GM23338 (cell line): ENCODE results near the gene ACBD3. TPM values are rescaled to one million over a fixed set of nuclear protein-coding genes. Genes with fewer than 3 reads are reported as not detected.

Source experiments
- ATAC-seq: fragments of 200-7000 bp; cut with Tn5 transposase; 3 replicates; pipeline ENCODE4 v1.9.1; 2020
- DNase-seq: peaks from one replicate; pipeline ENCODE4 v3.0.0-alpha.2; 2015; ENCODE audit warnings: low spot score
- H2AFZ ChIP-seq: fragments of 200-600 bp; sonication (generic); 2 replicates; pipeline ENCODE4 v1.8.0; 2016; ENCODE audit warnings: antibody characterized with exemption, mild to moderate bottlenecking, moderate library complexity
- H3F3A ChIP-seq: fragments of 200-600 bp; sonication (generic); replicated peaks from 2 replicates; pipeline ENCODE4 v1.8.0; 2017; ENCODE audit warnings: antibody characterized with exemption, mixed run types, low read depth
- H3K27ac ChIP-seq: fragments of 200-600 bp; sonication (generic); 2 replicates; pipeline ENCODE4 v1.6.1; 2016; ENCODE audit warnings: low read depth
- H3K27me3 ChIP-seq: fragments of 200-600 bp; sonication (generic); 2 replicates; pipeline ENCODE4 v1.8.0; 2016; ENCODE audit warnings: mild to moderate bottlenecking, mixed run types, moderate library complexity; ENCODE audit not compliant: insufficient read depth
- H3K36me3 ChIP-seq: fragments of 200-600 bp; sonication (generic); 2 replicates; pipeline ENCODE4 v1.8.0; 2016; ENCODE audit warnings: mild to moderate bottlenecking; ENCODE audit not compliant: insufficient read depth
- H3K4me1 ChIP-seq: fragments of 200-600 bp; sonication (generic); 2 replicates; pipeline ENCODE4 v1.8.0; 2016; ENCODE audit warnings: mild to moderate bottlenecking, moderate library complexity; ENCODE audit not compliant: insufficient read depth
- H3K4me2 ChIP-seq: fragments of 200-600 bp; sonication (generic); 2 replicates; pipeline ENCODE4 v1.7.1; 2017; ENCODE audit warnings: mixed run types
- H3K4me3 ChIP-seq: fragments of 200-600 bp; sonication (generic); 2 replicates; pipeline ENCODE4 v1.6.1; 2016; ENCODE audit warnings: mixed run types
- H3K79me2 ChIP-seq: fragments of 200-600 bp; sonication (generic); replicated peaks from 2 replicates; pipeline ENCODE4 v1.8.0; 2017; ENCODE audit warnings: mild to moderate bottlenecking; ENCODE audit not compliant: insufficient read depth
- H3K9me2 ChIP-seq: fragments of 200-600 bp; sonication (generic); 2 replicates; pipeline ENCODE4 v1.8.0; 2017; ENCODE audit not compliant: insufficient read depth
- H4K20me1 ChIP-seq: fragments of 200-600 bp; sonication (generic); replicated peaks from 2 replicates; pipeline ENCODE4 v1.8.0; 2017; ENCODE audit warnings: mild to moderate bottlenecking; ENCODE audit not compliant: insufficient read depth
- H3K27ac Mint-ChIP-seq: 2 replicates; pipeline ENCODE4 v1.8.0; 2020; ENCODE audit warnings: inconsistent platforms, mild to moderate bottlenecking, moderate library complexity, mixed read lengths
- H3K27me3 Mint-ChIP-seq: 3 replicates; pipeline ENCODE4 v1.8.0; 2022; ENCODE audit warnings: low read depth, mild to moderate bottlenecking, moderate library complexity, mixed read lengths, inconsistent platforms; ENCODE audit not compliant: insufficient read depth, poor library complexity
- H3K36me3 Mint-ChIP-seq: 3 replicates; pipeline ENCODE4 v1.8.0; 2021; ENCODE audit warnings: low read depth, mild to moderate bottlenecking, inconsistent platforms, moderate library complexity, mixed read lengths
- H3K4me1 Mint-ChIP-seq: 3 replicates; pipeline ENCODE4 v1.8.0; 2020; ENCODE audit warnings: mild to moderate bottlenecking, inconsistent platforms, mixed read lengths
- H3K4me3 Mint-ChIP-seq: 3 replicates; pipeline ENCODE4 v1.8.0; 2021; ENCODE audit warnings: moderate library complexity, mild to moderate bottlenecking, inconsistent platforms, mixed read lengths
- H3K9me3 Mint-ChIP-seq: 3 replicates; pipeline ENCODE4 v1.8.0; 2020; ENCODE audit warnings: moderate library complexity, mild to moderate bottlenecking, inconsistent platforms, mixed read lengths
- CREB1 ChIP-seq: fragments of 250-450 bp; sonication (Bioruptor Pico); IDR thresholded peaks from 2 replicates; pipeline ENCODE4 v1.5.0; 2020; ENCODE audit warnings: low read depth, mild to moderate bottlenecking, moderate library complexity
- JUNB ChIP-seq: IDR thresholded peaks from one replicate; pipeline ENCODE4 v1.6.1; 2016; ENCODE audit warnings: antibody characterized with exemption; ENCODE audit not compliant: unreplicated experiment
- NANOG ChIP-seq: IDR thresholded peaks from 2 replicates; pipeline ENCODE4 v1.6.1; 2016; ENCODE audit warnings: antibody characterized with exemption, borderline replicate concordance
- POLR2AphosphoS5 ChIP-seq: IDR thresholded peaks from 2 replicates; pipeline ENCODE4 v1.6.1; 2016; ENCODE audit warnings: antibody characterized with exemption, low read depth
- STAT1 ChIP-seq: IDR thresholded peaks from one replicate; pipeline ENCODE4 v1.6.1; 2016; ENCODE audit warnings: antibody characterized with exemption; ENCODE audit not compliant: unreplicated experiment
- ZNF114 ChIP-seq: fragments of 250-450 bp; sonication (Bioruptor Pico); IDR thresholded peaks from 2 replicates; pipeline ENCODE4 v1.5.0; 2020; ENCODE audit warnings: mild to moderate bottlenecking, moderate library complexity
- ZNF331 ChIP-seq: fragments of 250-450 bp; sonication (Bioruptor Pico); IDR thresholded peaks from 2 replicates; pipeline ENCODE4 v1.5.0; 2020; ENCODE audit warnings: low read depth, mild to moderate bottlenecking, moderate library complexity
- polyA plus RNA-seq: library from polyadenylated mRNA; unstranded; fragments of >200 nt; fragmentation: Nextera tagmentation; extraction: Ambion mirVana; gene quantifications from 2 replicates; pipeline ENCODE4 v1.2.1, GENCODE V29; 2016
- total RNA-seq: library from RNA; depleted of rRNA; stranded (reverse); fragments of >200 nt; shearing (Covaris generic); gene quantifications from 2 replicates; pipeline ENCODE4 v1.2.3, GENCODE V29; 2014
- TF ChIP-seq, protein P1 (sequence below): IDR thresholded peaks from 2 replicates; pipeline ENCODE4 v1.6.1; 2016; ENCODE audit warnings: antibody characterized with exemption
- TF ChIP-seq, protein P2 (sequence below): fragments of 250-450 bp; sonication (Bioruptor Pico); IDR thresholded peaks from 2 replicates; pipeline ENCODE4 v1.5.0; 2020; ENCODE audit warnings: mild to moderate bottlenecking, moderate library complexity

ACBD3 gene
- total and polyA plus RNA-seq, 2 experiments from 2014 or later, result 17.1 to 36.2 TPM

DNA sequence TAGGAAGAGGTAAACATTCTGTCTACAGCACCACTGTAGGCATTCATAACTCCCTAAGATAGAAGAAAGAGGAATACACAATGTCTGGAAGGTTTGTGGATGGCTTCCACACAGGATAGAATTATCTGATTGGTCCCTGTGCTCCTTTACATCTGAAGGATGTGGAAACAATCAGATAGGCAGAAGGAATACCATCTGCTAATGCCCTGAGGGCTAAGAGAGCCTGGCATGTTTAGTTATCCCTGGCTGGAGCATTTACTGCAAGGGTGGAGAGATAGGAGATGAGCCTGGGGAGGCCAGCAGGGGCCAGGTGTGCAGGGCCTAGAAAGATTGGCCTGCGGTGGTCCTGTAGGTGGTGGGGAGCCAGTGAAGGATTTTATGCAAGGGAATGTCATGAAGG is 8.6 kb upstream of the ACBD3 start:
- Mint-ChIP-seq H3K4me1 (no peaks in the 10 kb centered on the region), H3K4me3 (no peak overlapping the region), H3K27me3 (peaks cover 4% of the 10 kb centered on the region), H3K36me3 (no peaks in the 10 kb centered on the region), H3K9me3 (no peaks in the 10 kb centered on the region), H3K27ac (no peak overlapping the region)
- DNase-seq (no peak), ATAC-seq (no peak)
- no peak overlapping the region for H3K4me2 ChIP-seq
- no peak overlapping the region for H3K4me3 ChIP-seq
- H3F3A ChIP-seq, result 0 out of 2 replicates have a peak, but pooled peaks cover 3% of the 10 kb centered on the region
- H3K79me2 ChIP-seq, result no peaks in the 10 kb centered on the region
- no peaks in the 10 kb centered on the region for H4K20me1 ChIP-seq
- TF ChIP-seq, protein P1, sequence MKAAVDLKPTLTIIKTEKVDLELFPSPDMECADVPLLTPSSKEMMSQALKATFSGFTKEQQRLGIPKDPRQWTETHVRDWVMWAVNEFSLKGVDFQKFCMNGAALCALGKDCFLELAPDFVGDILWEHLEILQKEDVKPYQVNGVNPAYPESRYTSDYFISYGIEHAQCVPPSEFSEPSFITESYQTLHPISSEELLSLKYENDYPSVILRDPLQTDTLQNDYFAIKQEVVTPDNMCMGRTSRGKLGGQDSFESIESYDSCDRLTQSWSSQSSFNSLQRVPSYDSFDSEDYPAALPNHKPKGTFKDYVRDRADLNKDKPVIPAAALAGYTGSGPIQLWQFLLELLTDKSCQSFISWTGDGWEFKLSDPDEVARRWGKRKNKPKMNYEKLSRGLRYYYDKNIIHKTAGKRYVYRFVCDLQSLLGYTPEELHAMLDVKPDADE, result no peak
- TF ChIP-seq, protein P2, sequence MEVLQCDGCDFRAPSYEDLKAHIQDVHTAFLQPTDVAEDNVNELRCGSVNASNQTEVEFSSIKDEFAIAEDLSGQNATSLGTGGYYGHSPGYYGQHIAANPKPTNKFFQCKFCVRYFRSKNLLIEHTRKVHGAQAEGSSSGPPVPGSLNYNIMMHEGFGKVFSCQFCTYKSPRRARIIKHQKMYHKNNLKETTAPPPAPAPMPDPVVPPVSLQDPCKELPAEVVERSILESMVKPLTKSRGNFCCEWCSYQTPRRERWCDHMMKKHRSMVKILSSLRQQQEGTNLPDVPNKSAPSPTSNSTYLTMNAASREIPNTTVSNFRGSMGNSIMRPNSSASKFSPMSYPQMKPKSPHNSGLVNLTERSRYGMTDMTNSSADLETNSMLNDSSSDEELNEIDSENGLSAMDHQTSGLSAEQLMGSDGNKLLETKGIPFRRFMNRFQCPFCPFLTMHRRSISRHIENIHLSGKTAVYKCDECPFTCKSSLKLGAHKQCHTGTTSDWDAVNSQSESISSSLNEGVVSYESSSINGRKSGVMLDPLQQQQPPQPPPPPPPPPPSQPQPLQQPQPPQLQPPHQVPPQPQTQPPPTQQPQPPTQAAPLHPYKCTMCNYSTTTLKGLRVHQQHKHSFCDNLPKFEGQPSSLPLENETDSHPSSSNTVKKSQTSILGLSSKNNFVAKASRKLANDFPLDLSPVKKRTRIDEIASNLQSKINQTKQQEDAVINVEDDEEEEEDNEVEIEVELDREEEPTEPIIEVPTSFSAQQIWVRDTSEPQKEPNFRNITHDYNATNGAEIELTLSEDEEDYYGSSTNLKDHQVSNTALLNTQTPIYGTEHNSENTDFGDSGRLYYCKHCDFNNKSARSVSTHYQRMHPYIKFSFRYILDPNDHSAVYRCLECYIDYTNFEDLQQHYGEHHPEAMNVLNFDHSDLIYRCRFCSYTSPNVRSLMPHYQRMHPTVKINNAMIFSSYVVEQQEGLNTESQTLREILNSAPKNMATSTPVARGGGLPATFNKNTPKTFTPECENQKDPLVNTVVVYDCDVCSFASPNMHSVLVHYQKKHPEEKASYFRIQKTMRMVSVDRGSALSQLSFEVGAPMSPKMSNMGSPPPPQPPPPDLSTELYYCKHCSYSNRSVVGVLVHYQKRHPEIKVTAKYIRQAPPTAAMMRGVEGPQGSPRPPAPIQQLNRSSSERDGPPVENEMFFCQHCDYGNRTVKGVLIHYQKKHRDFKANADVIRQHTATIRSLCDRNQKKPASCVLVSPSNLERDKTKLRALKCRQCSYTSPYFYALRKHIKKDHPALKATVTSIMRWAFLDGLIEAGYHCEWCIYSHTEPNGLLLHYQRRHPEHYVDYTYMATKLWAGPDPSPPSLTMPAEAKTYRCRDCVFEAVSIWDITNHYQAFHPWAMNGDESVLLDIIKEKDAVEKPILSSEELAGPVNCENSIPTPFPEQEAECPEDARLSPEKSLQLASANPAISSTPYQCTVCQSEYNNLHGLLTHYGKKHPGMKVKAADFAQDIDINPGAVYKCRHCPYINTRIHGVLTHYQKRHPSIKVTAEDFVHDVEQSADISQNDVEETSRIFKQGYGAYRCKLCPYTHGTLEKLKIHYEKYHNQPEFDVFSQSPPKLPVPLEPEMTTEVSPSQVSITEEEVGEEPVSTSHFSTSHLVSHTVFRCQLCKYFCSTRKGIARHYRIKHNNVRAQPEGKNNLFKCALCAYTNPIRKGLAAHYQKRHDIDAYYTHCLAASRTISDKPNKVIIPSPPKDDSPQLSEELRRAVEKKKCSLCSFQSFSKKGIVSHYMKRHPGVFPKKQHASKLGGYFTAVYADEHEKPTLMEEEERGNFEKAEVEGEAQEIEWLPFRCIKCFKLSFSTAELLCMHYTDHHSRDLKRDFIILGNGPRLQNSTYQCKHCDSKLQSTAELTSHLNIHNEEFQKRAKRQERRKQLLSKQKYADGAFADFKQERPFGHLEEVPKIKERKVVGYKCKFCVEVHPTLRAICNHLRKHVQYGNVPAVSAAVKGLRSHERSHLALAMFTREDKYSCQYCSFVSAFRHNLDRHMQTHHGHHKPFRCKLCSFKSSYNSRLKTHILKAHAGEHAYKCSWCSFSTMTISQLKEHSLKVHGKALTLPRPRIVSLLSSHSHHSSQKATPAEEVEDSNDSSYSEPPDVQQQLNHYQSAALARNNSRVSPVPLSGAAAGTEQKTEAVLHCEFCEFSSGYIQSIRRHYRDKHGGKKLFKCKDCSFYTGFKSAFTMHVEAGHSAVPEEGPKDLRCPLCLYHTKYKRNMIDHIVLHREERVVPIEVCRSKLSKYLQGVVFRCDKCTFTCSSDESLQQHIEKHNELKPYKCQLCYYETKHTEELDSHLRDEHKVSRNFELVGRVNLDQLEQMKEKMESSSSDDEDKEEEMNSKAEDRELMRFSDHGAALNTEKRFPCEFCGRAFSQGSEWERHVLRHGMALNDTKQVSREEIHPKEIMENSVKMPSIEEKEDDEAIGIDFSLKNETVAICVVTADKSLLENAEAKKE (CRISPR knock-in tag), result no peak
- no peak for TF ChIP-seq JUNB
- TF ChIP-seq ZNF331 (CRISPR knock-in tag), result no peak
- H3K27me3 ChIP-seq, result no peaks in the 10 kb centered on the region
- no peaks in the 10 kb centered on the region for H3K9me2 ChIP-seq
- no peaks in the 10 kb centered on the region for H3K36me3 ChIP-seq
- peak overlapping the region; percentile 78; the same call in 1 of the 2 replicates for H2AFZ ChIP-seq
- no peaks in the 10 kb centered on the region for H3K4me1 ChIP-seq
- no peak overlapping the region for H3K27ac ChIP-seq

DNA sequence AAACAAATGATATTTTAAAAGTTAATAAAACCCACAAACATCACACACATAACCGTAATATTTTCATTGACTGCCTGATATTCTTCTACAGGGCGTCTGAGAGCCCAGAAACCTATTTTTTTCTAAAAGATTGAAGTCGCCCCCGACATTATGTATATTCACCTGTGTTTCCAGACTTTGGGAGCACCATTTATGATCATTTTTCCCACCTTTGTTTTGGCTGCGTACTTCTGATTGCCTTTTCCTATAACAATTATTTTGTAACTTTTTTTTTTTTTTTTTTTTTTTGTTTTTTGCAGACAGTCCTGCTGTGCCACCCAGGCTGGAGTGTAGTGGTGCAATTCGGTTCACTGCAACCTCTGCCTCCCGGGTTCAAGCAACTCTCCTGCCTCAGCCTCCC is 839 bp upstream of the ACBD3 start:
- Mint-ChIP-seq H3K9me3 (no peaks in the 10 kb centered on the region), H3K27me3 (peaks cover 2% of the 10 kb centered on the region), H3K36me3 (no peaks in the 10 kb centered on the region; the same call in 1 of the 3 replicates), H3K27ac (no peak overlapping the region), H3K4me1 (peaks cover 19% of the 10 kb centered on the region), H3K4me3 (peak overlapping the region; percentile 89)
- Histone ChIP-seq H4K20me1 (peaks cover 12% of the 10 kb centered on the region), H3K27me3 (no peaks in the 10 kb centered on the region), H3K4me2 (peak overlapping the region; percentile 96), H3K36me3 (no peaks in the 10 kb centered on the region), H2AFZ (no peak overlapping the region; the same call in none of the 2 replicates), H3K9me2 (no peaks in the 10 kb centered on the region), H3K27ac (peak overlapping the region; percentile 93), H3F3A (peaks cover 6% of the 10 kb centered on the region), H3K4me1 (peaks cover under 1% of the 10 kb centered on the region; the same call in 1 of the 2 replicates), H3K4me3 (peak overlapping the region; percentile 97), H3K79me2 (peaks cover 38% of the 10 kb centered on the region)
- ATAC-seq (no peak), DNase-seq (no peak)
- TF ChIP-seq POLR2AphosphoS5, result no peak
- no peak for TF ChIP-seq CREB1 (CRISPR knock-in tag)
- TF ChIP-seq STAT1, result no peak
- TF ChIP-seq ZNF114 (CRISPR knock-in tag), result no peak
- TF ChIP-seq NANOG, result no peak
